HG02938 (cell line): Measurements from ENCODE around the gene SLC9A8.
"Not testable (repeated sequence)": the region's sequence is repeated elsewhere in the genome, so short reads cannot be mapped to it uniquely, and the experiment has no call there.

Experiments
- ATAC-seq: cut with Tn5 transposase; IDR thresholded peaks from one replicate; pipeline ENCODE4 v1.9.1; 2021; ENCODE audit warnings: mild to moderate bottlenecking, moderate library complexity; ENCODE audit not compliant: unreplicated experiment

SLC9A8 gene

DNA sequence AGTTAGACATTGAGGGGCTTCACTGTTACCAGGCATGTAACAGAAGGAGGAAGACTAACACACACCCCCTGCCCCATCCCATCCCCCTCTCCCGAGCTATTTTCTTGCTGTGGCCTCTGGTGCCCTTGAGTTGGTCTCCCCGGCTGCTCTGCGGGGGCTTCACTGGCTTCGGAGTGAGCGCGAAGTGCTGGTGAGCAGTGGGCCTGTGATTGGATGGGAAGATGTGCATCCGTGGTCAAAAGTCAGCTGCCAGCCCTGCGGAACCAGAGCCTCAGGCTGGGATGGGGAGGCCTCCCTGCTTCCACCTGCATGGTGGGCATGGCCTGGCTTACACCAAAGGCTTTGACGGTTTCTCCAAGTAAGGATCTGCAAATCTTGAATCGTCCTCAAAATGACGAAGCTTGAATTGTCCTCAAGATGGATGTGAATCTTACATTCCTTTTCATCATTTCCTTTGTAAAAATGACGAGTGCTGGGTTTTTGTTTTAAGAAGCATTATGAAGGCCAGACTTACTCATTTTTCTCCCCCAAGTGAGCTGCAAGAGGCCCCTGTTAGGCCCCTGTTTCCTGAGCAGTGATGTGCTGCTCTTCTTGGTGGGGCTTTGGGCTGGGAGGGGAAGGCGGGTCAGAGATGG lies 79.0 kb downstream of the SLC9A8 start:
- no peak for ATAC-seq

DNA sequence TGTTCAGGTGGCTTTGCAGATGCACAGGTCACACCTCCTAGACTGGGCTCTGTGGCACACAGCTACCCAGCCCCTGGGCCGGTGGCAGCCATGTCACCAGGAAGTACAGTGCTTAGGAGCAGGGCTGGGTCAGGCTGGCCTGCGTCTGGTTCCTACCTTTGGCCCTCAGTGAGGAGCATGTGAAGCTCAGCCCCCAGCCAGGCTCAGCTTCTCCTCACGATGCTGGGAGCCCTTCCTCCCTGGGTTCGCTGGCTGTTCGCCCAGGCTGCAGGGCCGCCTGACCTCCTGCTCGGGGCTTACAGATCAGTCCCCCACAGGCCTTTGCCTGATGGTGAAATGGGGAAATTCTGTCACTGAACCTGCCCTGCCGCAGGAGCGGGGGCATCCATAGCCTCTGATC lies 79.6 kb downstream of the SLC9A8 start:
- no peak for ATAC-seq

DNA sequence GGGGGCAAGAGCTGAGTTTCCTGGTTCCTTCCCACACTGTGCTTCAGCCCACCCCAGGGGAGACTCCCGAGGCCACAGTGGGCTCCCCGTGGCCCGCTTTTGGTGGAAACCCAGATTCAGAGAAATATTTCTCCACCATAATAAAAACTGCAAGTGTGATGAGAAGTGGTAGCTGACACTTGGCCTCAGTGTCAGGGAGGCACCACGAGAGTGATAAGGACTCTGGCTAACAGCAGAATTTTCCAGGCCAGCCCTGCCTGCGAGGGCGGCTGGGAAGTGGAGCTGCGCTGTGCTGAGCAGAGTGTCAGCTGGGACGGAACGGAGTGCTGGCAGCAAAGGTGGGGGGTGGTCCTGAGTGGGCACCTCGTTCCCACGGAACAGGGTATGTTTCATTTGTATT lies 80.2 kb downstream of the SLC9A8 start:
- no peak for ATAC-seq

DNA sequence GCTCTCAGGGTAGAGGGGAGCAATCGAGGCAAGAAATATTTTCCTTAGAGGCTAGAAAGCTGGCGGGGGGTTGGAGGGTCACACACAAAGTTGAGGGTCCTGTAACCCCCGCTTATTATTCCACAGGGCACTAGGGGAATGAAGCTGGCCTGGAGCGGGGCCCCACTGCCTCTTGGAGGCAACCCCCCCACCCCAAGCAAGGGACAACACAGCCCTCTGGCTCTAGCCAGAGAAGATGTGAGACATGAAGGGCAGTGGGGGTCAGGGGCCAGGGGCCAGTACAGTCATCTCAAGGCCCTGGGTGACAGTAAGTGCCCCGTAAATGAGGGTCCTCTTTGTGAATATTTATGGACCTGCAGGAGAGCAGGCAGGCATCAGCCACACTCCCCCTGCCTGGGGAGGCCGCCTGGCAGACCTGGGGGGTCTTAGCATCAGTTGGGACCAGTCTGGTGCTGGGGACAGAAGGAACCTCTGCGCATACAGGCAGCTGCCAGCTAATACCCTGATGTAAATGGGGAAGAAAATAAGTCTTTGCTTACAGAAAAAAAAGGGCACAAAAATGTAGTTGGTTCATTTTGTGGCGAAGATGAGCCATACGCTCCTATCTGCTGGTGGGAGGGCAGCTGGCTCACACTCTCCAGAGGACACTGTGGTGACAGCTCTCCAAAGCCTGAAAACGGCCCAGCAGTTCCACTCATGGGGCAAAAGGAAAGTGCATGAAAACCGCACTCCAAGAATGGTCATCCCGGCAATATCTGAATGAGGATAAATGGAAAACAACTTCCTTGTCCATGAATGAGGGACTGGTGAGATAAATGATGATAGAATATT lies 80.8 kb downstream of the SLC9A8 start:
- no peak for ATAC-seq

DNA sequence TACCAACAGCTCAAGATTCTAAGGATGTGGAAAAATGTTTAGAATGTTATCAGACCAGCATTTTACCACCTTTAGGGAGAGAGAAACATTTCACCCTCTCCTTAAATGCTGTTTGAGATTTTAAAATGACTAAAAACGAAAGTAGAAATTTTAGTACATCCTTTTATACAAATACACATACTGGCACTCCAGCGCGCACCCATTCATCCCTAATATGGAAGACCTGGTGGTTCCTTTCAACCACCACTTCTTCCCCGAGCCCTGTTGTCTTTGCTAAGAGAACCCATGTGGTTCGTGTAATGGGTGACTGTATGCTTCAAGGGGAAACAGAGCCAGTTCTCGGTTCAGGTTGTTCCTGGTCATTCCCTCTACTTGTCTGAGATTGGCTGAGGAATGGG lies 81.4 kb downstream of the SLC9A8 start:
- no peak for ATAC-seq

DNA sequence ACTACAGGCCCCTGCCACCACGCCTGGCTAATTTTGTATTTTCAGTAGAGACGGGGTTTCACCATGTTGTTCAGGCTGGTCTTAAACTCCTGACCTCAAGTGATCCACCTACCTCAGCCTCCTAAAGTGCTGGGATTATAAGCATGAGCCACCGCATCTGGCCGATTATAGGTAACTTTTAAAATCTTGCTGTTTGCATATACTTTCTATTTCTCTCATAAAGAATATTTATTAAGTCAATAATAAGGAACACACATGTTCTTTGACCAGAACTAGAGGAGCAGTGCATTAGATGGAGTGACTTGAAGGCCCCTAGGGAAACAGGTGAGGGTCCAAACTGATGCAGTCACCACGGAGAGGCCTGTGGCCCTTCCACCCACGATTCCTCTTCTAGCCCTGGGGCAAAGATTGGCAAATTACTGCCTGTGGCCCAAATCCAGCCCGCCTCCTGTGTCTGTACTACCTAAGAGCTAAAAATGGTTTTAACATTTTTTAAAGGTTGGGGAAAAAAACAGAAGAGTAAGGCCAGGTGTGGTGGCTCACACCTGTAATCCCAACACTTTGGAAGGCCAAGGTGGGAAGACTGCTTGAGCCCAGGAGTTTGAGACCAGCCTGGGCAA lies 83.0 kb downstream of the SLC9A8 start:
- not testable (repeated sequence) for ATAC-seq

DNA sequence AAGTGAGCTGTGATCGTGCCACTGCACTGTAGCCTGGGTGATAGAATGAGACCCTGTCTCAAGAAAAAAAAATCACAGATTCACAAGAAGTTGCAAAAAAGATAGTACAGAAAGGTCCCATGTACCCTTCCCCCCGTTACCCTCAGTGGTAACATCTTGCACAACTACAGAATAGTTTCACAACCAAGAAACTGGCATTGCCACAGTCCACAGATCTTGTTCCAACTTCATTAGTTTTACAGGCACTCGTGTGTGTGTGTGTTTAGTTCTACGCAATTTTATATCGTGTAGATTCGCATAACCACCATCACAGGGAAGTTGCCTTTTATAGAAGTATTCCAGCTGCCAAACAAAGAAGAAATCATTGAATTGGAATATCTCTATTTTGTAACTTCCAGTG lies 83.6 kb downstream of the SLC9A8 start:
- no peak for ATAC-seq

DNA sequence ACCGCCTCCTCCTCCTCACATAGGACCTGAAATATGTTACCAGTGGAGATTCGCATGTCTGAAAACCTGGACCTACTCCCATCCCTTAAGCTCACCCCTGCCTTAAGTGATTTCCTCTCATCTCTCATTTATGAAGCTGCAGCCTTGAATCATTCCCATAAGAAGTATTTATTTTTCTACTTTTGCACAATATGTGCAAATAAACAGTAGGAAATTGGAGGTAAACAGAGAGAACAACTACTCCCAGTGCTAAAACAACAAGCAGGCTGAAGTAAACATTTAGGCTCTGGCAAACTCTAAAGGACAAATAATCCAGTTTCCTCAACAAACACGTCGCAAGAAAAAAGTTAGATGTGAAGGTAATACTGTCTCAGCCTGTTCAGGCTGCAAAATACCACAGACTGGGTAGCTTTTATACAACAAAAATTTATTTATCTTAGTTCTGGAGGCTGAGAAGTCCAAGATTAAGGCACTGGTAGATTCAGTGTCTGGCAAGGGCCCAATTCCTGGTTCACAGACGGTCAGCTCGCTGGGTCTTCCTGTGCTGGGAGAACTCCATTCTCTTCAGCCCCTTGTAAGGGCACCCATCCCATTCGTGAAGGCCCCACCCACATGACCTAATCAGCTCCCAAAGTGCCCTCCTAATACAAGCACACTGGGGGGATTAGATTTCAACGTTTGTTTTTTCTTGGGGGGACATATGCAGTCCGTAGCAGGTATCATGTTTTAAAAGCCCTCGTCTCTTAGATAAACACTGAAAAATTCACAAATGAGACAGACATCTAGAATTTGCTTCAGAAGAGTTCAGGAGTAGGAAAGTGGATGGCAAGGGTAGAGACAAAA lies 87.1 kb downstream of the SLC9A8 start:
- ATAC-seq, result no peak

GRCh38 chr20:49901588-49901987 lies 89.0 kb downstream of the SLC9A8 start:
- ATAC-seq, result no peak

DNA sequence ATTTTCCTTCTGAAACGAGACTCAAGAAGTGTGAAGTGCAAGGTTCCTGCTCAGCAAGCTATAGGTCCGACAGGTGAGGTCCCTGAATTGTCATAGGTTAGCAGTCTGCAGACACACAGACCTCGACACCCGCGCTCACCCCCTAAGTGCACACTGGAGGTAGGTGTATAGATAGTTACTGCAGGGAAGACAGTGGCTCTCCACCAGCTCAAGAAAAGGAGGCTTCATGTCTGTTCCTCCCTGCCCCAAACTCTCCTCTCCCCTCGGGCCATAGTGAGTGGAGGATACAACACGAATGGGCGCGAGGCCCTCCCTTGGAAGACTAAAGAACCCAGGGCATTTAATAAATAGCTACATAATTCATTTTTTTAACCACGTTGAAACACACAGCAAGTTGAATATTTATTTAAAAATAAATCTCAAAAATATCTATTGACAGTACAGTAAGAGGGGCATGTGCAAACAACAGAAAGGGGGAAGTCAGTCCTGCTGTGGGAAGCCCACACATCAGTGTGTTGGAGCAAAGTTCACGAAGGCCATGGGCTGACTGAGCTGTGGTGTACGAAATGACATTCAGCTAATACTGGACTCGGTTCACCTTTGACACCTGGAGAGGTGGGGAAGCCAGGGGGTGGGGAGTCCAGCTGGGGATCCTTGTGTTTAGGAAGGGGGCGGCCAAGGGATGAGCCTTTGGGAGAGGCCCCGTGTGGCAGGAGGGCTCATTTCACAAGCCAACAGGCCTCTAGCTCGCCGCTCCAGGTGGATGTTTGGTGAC lies 92.0 kb downstream of the SLC9A8 start:
- ATAC-seq, result no peak

DNA sequence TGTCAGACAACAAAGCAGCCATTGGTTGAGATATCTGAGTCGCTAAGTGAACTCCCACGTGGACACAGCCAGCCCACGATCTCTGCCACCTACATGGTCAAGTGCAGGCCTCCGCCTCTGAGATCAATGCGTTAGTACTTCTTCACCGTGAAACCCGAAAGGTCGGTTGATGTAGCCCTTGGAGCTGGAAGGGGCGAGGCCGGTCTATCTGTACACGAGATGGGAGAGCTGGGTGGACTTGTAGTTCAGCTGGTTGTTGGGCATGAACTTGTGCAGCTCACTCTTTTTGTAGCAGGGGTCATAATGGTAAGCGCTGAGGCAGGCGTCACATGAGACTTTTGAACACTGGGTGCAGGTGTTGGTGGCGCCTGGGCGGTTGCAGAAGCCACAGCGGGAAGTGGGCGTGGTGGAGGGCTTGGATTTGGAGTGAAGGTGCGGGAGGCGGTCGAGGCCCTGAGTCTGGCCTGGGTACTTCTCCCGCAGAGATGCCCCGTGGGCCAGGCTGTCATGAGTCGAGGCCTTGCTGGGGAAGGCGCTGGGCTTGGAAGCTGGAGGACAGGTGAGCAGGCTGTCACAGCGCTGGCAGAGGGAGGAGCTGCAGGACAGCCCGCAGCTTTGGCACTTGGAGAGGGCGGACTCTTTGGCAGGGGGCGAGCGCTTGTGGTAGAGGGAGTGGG lies 92.9 kb downstream of the SLC9A8 start:
- no peak for ATAC-seq

DNA sequence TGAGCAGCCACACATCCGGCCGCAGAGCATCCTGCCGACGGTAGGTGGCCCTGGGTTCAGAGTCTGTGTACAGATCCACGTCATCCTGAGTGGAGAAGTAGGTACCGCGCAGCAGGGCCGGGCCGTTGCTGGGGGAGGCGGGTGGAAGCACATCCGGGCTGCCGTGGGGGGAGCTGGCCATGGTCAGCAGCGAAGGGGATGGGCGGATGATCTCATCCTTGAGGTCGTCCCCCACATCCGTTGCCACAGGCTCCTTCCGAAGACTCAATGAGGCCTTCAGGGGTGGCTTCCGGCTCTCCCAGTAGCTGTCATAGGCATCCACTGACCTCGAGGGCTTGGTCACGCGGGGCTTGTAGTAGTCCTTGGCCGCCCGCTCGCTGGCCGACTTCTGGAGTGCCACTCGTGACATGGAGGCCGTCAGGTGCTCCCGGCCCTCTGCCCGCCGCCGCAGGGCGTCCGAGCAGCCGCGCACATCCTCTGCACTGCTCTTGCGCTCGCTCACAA lies 93.5 kb downstream of the SLC9A8 start:
- ATAC-seq, result no peak

- no peak for ATAC-seq
These were observed 94.1 kb downstream of the SLC9A8 start for GRCh38 chr20:49906615-49907154.

GRCh38 chr20:49907405-49908257 lies 95.0 kb downstream of the SLC9A8 start:
- no peak for ATAC-seq

DNA sequence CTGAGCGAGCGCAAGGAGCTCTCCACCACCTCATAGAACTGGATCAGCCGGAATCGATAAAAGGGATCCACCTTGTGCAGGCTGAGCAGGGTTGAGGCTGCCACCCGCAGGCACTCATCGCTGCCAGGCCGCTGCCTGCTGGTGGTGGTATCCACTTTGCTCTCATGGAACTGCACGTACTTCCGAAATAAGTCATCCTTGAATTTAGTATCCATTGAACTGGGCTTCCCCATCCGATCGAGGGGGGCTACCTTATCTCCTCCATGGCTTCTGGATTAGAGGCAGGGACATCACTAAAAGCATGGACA lies 95.6 kb downstream of the SLC9A8 start:
- no peak for ATAC-seq

DNA sequence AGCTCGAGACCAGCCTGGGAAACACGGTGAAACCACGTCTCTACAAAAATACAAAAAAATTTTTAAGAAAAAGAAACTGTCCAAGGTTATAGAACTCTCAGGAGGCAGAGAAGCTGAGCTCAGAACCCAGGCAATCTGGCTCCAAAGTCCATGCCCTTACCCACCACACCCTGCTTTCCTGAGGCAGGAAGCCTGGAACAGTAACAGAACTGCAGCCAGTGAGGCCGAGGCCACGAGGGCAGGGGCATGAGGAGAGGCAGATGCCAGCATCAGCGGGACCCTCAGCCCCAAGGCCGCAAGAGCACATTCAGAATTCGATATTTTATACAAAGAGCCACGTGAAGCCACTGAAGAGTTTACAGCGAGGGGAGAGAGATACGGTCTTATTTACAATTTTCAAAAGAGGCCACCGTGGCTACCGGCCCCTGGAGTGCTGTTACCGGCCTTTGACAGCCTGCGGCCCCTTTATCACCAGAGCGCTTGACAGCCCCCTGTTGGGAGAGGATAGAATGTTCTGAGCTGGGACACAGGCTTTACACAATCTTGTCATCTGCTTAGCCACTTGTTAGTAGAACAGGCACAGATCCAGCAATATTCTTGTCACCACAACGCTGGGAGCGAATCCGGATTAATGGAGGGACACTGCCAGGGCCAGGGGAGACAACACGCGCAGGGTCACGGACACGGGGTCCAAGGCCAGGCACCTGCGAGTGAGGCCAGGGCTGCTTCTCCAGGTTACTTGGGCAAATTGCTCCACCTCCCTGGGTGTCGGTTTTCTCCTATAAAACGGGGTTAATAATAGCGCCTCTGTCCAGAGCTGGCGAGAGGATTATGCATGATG lies 97.1 kb downstream of the SLC9A8 start:
- no peak for ATAC-seq

GRCh38 chr20:49910340-49910706 lies 97.7 kb downstream of the SLC9A8 start:
- no peak for ATAC-seq
